Measurements from ENCODE around the gene TIGD1.
A peak's percentile ranks its signal among the peaks of the same experiment; 100 is the strongest.

The TIGD1 gene

DNA sequence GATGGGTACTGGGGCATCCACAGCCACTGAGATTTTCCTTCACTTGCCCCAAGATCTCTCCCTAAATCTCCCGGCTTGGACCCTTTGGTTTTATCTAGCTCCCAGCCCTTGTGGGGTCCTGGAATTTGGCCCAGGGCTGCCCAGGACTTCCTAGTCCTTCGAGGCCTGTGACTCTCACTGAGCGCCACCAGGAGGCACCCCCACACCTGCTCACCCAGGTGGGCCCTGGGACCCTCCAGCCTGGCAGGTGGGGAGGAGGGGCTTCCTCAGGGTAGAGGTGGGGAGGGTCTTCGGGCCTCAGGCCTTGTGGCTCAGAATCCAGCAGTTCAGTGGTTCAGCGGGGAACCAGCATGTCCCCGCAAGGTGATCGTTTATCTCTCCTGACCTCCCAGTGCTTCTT is 42.1 kb downstream of the TIGD1 start:
- no peak for TF ChIP-seq POLR2A (IDR thresholded peaks at IDR 0.05; ENCODE audit: extremely low read depth, insufficient read length)
- no peak for TF ChIP-seq CTCF (IDR thresholded peaks at IDR 0.05; ENCODE audit: low read depth, low read length)
- no peak for TF ChIP-seq MAX (IDR thresholded peaks at IDR 0.05; ENCODE audit: low read depth, low read length)
- no peak for TF ChIP-seq MYC (IDR thresholded peaks at IDR 0.05; ENCODE audit: low read depth, low read length)
- no peak for DNase-seq (ENCODE audit: low read depth)
- no peak overlapping the region for H3K4me3 ChIP-seq (ENCODE audit: low read depth, low read length)

DNA sequence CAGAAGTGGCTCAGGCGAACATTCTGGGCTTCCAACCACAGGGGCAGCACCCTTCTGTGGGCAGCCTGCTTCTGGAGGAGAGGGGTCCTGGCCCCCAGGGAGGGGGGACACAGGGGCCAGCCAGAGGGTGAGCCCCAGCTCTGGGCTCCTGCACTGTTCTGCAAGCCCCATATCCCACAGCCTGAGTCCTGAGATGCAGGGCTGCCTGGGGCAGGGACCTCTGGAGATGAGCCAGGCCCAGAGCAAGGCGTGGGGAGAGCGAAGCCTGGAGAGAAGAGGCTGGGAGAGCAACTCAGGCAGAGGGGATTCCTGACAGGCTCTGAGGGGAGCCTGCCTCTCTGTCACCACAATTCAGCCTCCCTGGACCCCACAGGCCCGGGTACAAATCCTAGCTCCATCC is 43.6 kb downstream of the TIGD1 start:
- no peak for TF ChIP-seq POLR2A (IDR thresholded peaks at IDR 0.05; ENCODE audit: extremely low read depth, insufficient read length)
- TF ChIP-seq CTCF (IDR thresholded peaks at IDR 0.05; ENCODE audit: low read depth, low read length) = no peak
- no peak for TF ChIP-seq MYC (IDR thresholded peaks at IDR 0.05; ENCODE audit: low read depth, low read length)
- TF ChIP-seq MAX (IDR thresholded peaks at IDR 0.05; ENCODE audit: low read depth, low read length) = no peak

DNA sequence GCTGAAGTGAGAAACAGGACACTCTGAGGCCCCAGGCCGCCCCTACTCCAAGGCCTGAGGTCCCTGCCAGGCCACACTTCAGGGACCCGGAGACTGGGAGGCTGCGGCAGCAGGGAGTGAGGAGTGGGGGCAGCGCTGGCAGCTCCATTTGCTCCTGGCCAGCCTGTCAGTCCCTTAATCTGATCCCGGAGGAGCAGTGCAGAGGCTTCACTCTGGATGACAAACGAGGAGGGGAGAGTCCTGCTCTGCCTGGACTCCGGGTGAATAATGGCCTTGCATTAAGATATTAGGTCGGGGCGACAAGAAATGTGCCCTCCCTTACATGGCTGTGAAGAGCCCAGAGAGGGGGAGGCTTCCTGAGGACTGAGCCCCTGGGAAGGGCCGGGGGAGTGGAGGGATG is 44.5 kb downstream of the TIGD1 start:
- TF ChIP-seq MYC (IDR thresholded peaks at IDR 0.05; ENCODE audit: low read depth, low read length) = no peak
- DNase-seq (ENCODE audit: low read depth) = no peak
- no peak overlapping the region for H3K4me3 ChIP-seq (ENCODE audit: low read depth, low read length)

More for the DNA sequence above, 43.6 kb downstream of the TIGD1 start:
- no peak for DNase-seq (ENCODE audit: low read depth)
- H3K4me3 ChIP-seq (ENCODE audit: low read depth, low read length) = no peak overlapping the region

DNA sequence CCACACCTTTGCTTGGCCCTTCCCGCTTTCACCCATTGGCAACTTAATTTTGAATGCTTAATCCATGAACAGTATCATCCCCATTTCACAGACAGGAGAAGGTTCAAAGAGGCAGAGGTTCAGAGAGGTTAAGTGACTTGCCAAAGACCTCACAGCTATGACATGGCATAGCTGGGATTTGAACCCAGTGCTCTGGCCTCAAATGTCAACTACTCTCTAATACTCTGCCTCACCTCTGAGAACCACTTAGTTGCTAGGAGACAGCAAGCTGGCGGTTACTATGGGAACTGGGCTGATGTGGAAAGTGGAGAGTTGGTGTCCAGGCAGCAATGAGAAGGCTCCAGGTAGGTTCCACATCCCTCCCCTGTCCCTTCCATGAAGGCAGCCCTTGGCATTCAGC is 45.9 kb downstream of the TIGD1 start:
- no peak overlapping the region for H3K4me3 ChIP-seq (ENCODE audit: low read depth, low read length)
- DNase-seq (ENCODE audit: low read depth) = no peak
- no peak for TF ChIP-seq MAX (IDR thresholded peaks at IDR 0.05; ENCODE audit: low read depth, low read length)
- no peak for TF ChIP-seq POLR2A (IDR thresholded peaks at IDR 0.05; ENCODE audit: extremely low read depth, insufficient read length)
- TF ChIP-seq CTCF (IDR thresholded peaks at IDR 0.05; ENCODE audit: low read depth, low read length) = no peak
- TF ChIP-seq MYC (IDR thresholded peaks at IDR 0.05; ENCODE audit: low read depth, low read length) = no peak

GRCh38 chr2:232503809-232504323 is 46.5 kb downstream of the TIGD1 start:
- TF ChIP-seq POLR2A (IDR thresholded peaks at IDR 0.05; ENCODE audit: extremely low read depth, insufficient read length) (no peak), MYC (IDR thresholded peaks at IDR 0.05; ENCODE audit: low read depth, low read length) (no peak), MAX (IDR thresholded peaks at IDR 0.05; ENCODE audit: low read depth, low read length) (no peak)
- no peak for DNase-seq (ENCODE audit: low read depth)
- H3K4me3 ChIP-seq (ENCODE audit: low read depth, low read length) = no peak overlapping the region

DNA sequence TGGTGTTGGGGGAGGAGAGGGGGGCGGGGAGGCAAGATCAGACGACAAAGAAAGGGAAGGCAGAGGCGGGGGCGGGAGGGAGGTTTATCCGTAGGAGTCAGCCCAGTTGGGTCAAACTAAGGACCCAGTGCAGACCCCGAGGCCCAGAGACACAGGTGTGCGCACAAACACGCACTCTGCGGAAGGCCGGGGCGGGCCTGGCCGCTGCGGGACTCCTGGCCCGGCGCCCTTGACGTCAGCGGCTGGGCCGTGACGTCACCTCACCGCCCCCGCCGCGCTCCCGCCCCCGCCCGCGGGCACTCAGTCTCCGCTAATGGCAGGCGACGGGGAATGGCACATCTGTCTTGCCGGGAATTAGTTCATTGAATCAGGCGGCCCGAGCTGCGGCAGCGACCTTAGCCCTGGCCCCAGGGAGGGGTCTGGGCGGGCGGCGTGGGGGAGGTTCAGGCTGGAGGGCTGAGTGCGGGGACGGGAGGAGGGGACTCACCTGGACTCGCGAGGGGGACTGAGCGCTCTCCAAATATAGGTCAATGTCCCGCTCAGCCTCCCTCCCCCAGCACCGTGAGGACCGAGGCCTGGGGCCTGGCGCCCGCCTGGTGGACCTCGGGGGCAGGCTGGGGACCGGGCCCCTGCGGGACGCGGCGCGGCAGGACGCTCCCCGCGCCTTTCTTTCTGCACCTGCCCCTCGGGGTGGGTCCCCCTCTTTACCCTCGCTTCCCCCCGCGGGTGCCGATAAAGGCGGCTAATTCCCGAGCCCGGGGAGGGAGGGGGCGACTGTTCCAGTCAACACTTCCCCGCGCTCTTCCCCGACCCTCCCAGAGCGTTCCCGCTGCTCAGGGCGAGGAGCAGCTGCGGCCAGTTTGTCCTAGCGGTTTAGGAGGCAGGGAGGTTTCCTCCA is 47.2 kb downstream of the TIGD1 start:
- TF ChIP-seq CTCF (IDR thresholded peaks at IDR 0.05; ENCODE audit: low read depth, low read length) = no peak
- no peak overlapping the region for H3K4me3 ChIP-seq (ENCODE audit: low read depth, low read length)
- peak; percentile 25 for DNase-seq (ENCODE audit: low read depth)

DNA sequence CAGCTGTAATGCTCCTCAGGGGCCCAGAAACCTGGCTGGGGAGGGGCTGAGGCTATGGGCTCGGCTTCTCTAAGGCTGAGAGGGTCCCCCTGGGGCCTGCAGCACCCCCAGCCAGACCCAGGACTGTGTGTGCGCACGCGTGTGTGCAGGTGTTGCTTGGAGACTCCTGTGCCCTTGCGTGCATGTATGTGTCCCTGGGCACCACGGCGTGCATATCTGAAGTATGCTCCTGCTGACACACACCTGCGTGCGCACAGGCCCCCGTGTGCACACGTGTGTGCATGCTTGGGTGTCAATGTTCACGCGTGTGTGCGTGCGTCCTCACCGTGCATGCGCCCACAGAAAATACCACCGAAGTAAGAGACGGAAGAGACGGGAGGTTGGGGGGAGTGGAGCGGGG is 47.8 kb downstream of the TIGD1 start:
- H3K4me3 ChIP-seq (ENCODE audit: low read depth, low read length) = no peak overlapping the region
- DNase-seq (ENCODE audit: low read depth) = no peak
- no peak for TF ChIP-seq CTCF (IDR thresholded peaks at IDR 0.05; ENCODE audit: low read depth, low read length)
- no peak for TF ChIP-seq MAX (IDR thresholded peaks at IDR 0.05; ENCODE audit: low read depth, low read length)
- TF ChIP-seq MYC (IDR thresholded peaks at IDR 0.05; ENCODE audit: low read depth, low read length) = no peak
- no peak for TF ChIP-seq POLR2A (IDR thresholded peaks at IDR 0.05; ENCODE audit: extremely low read depth, insufficient read length)
